ENCODE measurements around the gene TMIE. TPM values are rescaled to one million over a fixed set of nuclear protein-coding genes. Genes with fewer than 3 reads are reported as not detected.
"Not testable (repeated sequence)": the region's sequence is repeated elsewhere in the genome, so short reads cannot be mapped to it uniquely, and the experiment has no call there.

The TMIE gene
- total and polyA plus RNA-seq, 2 experiments from 2014 or later, result 0.53 to 0.63 TPM

DNA sequence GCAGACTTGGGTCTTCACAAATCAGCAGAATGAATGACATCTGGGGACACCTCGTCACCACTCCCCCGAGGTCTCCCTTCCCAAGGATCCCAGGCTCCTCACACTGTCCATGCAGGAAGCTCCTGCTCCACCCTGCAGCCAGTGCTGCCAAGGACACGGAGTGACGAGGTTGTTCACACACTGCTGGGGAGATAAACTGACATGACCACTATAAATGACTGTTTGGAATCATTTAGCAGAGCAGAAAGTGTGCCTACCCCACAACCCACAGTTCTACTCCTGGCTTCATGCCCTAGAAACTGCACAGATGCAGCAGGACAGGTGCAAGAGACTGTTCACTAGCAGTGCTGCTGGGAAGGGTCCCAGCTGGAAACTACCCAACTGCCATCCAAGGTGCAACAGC, 36.1 kb downstream of the TMIE start:
- DNase-seq (ENCODE audit: low read depth in 1 of 2, low spot score in 1 of 2), result no peak
- no peak overlapping the region for H3K4me3 ChIP-seq
- H3K27ac ChIP-seq, result no peak overlapping the region
- H3K36me3 ChIP-seq, result no peaks in the 10 kb centered on the region
- H3K4me1 ChIP-seq (ENCODE audit: low read depth), result no peaks in the 10 kb centered on the region
- no peaks in the 10 kb centered on the region for H3K27me3 ChIP-seq
- no peaks in the 10 kb centered on the region for H3K9me3 ChIP-seq (ENCODE audit: low read depth)
- TF ChIP-seq, protein P1, sequence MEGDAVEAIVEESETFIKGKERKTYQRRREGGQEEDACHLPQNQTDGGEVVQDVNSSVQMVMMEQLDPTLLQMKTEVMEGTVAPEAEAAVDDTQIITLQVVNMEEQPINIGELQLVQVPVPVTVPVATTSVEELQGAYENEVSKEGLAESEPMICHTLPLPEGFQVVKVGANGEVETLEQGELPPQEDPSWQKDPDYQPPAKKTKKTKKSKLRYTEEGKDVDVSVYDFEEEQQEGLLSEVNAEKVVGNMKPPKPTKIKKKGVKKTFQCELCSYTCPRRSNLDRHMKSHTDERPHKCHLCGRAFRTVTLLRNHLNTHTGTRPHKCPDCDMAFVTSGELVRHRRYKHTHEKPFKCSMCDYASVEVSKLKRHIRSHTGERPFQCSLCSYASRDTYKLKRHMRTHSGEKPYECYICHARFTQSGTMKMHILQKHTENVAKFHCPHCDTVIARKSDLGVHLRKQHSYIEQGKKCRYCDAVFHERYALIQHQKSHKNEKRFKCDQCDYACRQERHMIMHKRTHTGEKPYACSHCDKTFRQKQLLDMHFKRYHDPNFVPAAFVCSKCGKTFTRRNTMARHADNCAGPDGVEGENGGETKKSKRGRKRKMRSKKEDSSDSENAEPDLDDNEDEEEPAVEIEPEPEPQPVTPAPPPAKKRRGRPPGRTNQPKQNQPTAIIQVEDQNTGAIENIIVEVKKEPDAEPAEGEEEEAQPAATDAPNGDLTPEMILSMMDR (IDR thresholded peaks at IDR 0.05; ENCODE audit: low read depth, low read length), result no peak

DNA sequence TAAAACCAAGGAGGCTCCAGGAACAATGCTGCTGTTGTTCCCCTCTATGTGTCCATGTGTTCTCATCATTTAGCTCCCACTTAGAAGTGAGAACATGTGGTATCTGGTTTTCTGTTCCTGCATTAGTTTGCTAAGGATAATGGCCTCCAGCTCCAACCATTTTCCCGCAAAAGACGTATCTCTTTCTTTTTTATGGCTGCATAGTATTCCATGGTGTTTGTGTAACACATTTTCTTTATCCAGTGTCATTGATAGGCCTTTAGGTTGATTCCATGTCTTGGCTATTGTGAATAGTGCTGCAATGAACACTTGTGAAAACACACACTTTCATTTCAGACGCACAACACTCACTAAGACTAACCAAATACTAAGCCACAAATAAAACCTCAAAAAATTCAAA, 38.4 kb downstream of the TMIE start:
- not testable (repeated sequence) for H3K36me3 ChIP-seq; H3K27me3 ChIP-seq; H3K4me3 ChIP-seq; H3K4me1 ChIP-seq (ENCODE audit: low read depth); H3K9me3 ChIP-seq (ENCODE audit: low read depth); DNase-seq (ENCODE audit: low read depth in 1 of 2, low spot score in 1 of 2); H3K27ac ChIP-seq

DNA sequence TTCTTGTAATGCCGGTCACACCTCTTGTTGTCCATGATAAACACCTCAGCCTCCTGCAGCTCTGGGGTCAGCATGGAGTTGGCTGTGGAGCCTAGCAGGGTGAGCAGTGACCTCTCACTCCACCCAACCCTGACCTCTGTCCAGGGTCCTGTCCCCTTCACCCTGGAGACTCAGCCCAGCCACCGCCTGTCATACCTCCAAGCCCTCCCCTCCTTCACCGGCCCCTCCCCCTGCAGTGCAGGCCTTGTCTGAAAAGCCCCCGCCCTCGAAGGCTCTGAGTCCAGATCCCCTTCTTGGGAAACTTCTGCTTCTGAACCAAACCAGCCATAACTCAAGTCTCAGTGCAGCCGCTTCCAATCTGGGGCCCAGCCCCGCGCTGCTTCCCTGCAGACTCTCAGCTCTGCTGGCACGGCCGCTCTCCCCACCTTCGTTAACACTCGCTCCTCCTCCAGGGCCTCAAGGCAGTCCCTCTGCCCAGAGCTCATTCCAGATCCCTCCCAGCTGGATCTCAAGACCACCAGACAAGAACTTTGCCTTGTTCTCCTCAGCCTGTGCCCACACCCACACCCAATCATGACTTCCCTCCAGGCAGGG, 41.9 kb downstream of the TMIE start:
- H3K9me3 ChIP-seq (ENCODE audit: low read depth), result no peaks in the 10 kb centered on the region
- H3K4me3 ChIP-seq, result no peak overlapping the region
- no peaks in the 10 kb centered on the region for H3K36me3 ChIP-seq
- no peaks in the 10 kb centered on the region for H3K4me1 ChIP-seq (ENCODE audit: low read depth)
- no peaks in the 10 kb centered on the region for H3K27me3 ChIP-seq
- TF ChIP-seq, protein P1 (IDR thresholded peaks at IDR 0.05; ENCODE audit: low read depth, low read length), result no peak
- DNase-seq (ENCODE audit: low read depth in 1 of 2, low spot score in 1 of 2), result peak in 1 of 2 donors; percentile 5
- no peak overlapping the region for H3K27ac ChIP-seq

DNA sequence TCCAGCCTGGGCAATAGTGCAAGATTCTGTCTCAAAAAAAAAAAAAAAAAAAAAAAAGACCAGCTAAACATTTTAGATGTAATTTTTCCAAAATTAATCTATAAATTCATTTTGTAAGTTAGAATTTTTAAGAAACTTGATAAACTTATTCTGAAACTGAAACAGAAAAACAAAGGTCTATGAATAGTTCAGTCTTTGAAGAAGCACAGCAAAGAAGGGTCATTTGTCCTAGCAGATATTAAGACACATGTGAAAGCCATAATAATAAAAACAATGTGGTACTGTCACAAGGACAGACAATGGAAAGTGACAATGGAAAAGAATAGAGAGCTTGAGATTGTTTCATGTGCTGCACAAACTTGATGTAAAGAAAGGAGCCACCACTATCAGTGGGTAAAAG, 45.5 kb downstream of the TMIE start:
- H3K36me3 ChIP-seq, result no peaks in the 10 kb centered on the region
- no peak overlapping the region for H3K4me3 ChIP-seq
- TF ChIP-seq, protein P1 (IDR thresholded peaks at IDR 0.05; ENCODE audit: low read depth, low read length), result no peak
- no peaks in the 10 kb centered on the region for H3K27me3 ChIP-seq
- no peaks in the 10 kb centered on the region for H3K4me1 ChIP-seq (ENCODE audit: low read depth)
- H3K27ac ChIP-seq, result no peak overlapping the region
- H3K9me3 ChIP-seq (ENCODE audit: low read depth), result no peaks in the 10 kb centered on the region
- DNase-seq (ENCODE audit: low read depth in 1 of 2, low spot score in 1 of 2), result no peak

DNA sequence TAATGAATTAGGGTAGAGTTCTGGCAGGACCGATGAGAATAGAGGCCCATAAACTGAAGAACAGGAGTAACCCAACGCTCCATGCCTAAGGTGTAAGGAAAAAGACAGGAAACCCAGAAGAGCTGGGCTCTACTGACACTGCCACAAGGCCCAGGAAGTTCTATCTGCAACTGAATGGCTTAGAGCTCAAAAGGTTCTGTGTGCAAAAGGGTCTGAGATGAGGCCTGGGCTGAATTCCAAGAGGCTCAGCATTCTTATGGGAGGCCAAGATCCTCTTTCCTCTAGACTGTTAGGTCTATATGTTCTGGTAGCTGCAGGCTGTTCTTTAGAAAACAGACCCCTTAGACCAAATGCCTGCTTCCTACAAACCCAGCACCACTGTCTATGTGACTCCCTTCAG, 47.0 kb downstream of the TMIE start:
- Histone ChIP-seq H3K9me3 (ENCODE audit: low read depth) (no peaks in the 10 kb centered on the region), H3K36me3 (no peaks in the 10 kb centered on the region), H3K4me1 (ENCODE audit: low read depth) (no peaks in the 10 kb centered on the region), H3K27me3 (no peaks in the 10 kb centered on the region), H3K27ac (no peak overlapping the region), H3K4me3 (no peak overlapping the region)
- DNase-seq (ENCODE audit: low read depth in 1 of 2, low spot score in 1 of 2), result peak in 1 of 2 donors; percentile 26
- TF ChIP-seq, protein P1 (IDR thresholded peaks at IDR 0.05; ENCODE audit: low read depth, low read length), result no peak

DNA sequence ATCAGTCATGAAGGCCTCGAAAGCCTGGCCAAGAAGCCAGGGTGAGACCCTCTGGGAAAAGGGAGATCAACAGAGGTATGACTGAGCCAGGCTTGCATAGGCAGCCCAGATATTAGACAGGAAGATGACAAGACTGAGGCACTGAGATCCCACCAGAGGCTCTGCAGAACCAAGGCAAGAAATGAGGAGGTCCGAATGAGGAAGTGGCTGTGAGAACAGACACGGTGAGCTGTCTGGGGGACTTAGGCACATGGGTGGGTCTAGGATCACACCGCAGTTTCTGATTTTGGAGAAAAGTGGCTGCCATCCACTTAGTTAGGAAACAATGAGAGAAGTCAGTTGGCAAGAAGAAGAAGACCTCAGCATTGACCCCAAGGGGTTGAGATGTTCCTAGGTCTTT, 47.9 kb downstream of the TMIE start:
- no peaks in the 10 kb centered on the region for H3K9me3 ChIP-seq (ENCODE audit: low read depth)
- no peak for DNase-seq (ENCODE audit: low read depth in 1 of 2, low spot score in 1 of 2)
- no peaks in the 10 kb centered on the region for H3K4me1 ChIP-seq (ENCODE audit: low read depth)
- TF ChIP-seq, protein P1 (IDR thresholded peaks at IDR 0.05; ENCODE audit: low read depth, low read length), result no peak
- no peaks in the 10 kb centered on the region for H3K27me3 ChIP-seq
- no peak overlapping the region for H3K4me3 ChIP-seq
- H3K36me3 ChIP-seq, result no peaks in the 10 kb centered on the region
- no peak overlapping the region for H3K27ac ChIP-seq
